ENCODE data around the gene USHBP1. TPM values are rescaled to one million over a fixed set of nuclear protein-coding genes. Genes with fewer than 3 reads are reported as not detected.

Gene USHBP1
- total and polyA plus RNA-seq, 3 donors from 2014 or later = 2.0 to 5.6 (median 2.6) TPM

DNA sequence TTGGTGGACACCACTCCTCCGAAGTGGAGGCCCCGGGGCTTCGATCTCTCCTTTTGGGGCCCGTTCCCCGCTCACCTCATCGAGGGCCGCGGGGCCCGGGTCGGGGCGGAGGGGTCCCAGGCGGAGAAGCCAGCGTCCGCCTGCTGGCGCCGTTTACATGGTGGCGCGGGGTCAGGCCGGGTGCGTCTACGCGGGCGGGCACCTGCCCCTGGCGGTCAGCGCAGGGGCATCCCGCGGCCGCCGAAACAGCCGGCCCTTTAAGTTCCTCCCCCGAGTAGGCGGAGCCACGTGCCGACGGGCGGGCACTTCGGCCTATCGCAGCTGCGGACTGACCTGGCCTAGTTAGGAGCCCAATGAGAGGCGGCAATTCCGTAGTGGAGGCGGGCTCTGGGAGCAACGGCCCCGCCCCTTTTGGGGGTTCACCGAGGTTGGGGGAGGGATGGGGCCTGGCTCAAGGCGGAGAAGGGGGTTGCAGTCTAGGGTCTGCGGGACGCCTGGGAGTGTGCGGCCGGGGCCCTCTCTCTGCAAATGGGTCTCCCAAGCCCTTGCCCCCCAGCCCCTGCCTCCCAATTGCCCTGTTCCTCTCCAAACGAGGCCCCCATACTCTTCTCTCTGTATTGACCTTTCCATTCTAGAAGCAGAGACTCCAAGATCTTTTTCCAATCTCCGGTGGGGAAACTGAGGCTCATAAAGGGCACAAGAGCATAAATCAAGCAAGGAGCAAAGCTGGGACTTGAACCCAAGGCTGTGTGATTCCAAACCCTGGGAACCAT lies 38.8 kb upstream of the USHBP1 start, which contains the start of gene ABHD8:
Gene ABHD8 (minus strand): TSS at position 259 of the 773 bp plus-strand sequence. CDS start 1,809 bp downstream, outside the sequence.
- Histone ChIP-seq H3K4me3 (peak within 1 kb of the TSS; percentile 69 to 83), H3K9me3 (no peaks in the 10 kb centered on the region), H3K4me1 (peaks cover 36% of the 10 kb centered on the region), H3K36me3 (ENCODE audit: low read depth, missing control alignments) (no peaks in the 10 kb centered on the region), H3K27ac (peak within 1 kb of the TSS; percentile 55 to 76), H3K27me3 (no peaks in the 10 kb centered on the region)
- WGBS, 2 donors = 2 to 5% methylated on average over 20 to 41 of the region's 52 CpGs
- TF ChIP-seq, protein P1, sequence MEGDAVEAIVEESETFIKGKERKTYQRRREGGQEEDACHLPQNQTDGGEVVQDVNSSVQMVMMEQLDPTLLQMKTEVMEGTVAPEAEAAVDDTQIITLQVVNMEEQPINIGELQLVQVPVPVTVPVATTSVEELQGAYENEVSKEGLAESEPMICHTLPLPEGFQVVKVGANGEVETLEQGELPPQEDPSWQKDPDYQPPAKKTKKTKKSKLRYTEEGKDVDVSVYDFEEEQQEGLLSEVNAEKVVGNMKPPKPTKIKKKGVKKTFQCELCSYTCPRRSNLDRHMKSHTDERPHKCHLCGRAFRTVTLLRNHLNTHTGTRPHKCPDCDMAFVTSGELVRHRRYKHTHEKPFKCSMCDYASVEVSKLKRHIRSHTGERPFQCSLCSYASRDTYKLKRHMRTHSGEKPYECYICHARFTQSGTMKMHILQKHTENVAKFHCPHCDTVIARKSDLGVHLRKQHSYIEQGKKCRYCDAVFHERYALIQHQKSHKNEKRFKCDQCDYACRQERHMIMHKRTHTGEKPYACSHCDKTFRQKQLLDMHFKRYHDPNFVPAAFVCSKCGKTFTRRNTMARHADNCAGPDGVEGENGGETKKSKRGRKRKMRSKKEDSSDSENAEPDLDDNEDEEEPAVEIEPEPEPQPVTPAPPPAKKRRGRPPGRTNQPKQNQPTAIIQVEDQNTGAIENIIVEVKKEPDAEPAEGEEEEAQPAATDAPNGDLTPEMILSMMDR (IDR thresholded peaks at IDR 0.05) = peak; percentile 71 to 78 (median 75)
- no peak for TF ChIP-seq POLR2A (IDR thresholded peaks at IDR 0.05)
- intact Hi-C loops (cut with DNase I; ENCODE audit: low total_unique reads) = no loop called here
- peak; percentile 97 for DNase-seq

DNA sequence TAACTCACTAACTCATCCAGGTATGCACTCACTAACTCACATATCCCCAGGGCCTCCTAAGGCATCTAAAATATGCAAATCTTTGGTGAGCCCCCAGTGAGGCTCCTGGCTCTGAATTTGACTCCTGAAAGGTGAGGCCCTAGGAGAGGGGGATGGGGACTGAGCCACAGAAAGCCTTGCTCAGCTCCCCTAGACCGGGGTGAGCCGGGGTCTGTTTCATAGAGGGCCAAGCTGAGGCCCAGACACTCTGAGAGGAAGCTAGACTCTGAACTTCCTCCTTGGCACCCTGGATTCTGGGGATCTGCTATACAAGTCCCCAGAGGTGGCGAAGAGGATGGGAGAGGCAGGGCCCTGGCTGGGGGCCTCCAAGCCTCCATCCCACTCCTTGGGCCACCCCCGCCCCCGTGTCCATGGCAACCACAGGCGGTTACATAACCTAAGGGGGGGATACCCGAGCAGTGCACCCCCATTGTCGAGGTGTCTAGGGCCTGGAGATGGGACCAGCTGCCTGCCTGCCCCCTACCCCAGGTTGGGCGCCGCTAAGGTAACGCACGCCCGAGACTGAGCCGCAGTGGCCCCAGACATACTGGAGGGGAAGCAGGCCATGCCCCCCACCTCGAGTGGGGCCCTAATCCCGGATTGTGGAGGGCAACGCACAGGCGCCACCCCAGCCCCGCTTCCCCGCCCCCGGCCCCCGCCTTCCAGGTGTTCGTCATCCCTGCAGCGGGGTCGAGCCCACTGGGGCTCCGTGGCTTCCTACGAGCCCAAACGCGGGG lies 38.0 kb upstream of the USHBP1 start:
- TF ChIP-seq POLR2A (IDR thresholded peaks at IDR 0.05) = no peak
- TF ChIP-seq, protein P1 (IDR thresholded peaks at IDR 0.05) = no peak
- H3K27me3 ChIP-seq = no peaks in the 10 kb centered on the region
- H3K4me1 ChIP-seq = peaks cover 36% of the 10 kb centered on the region
- intact Hi-C loops (cut with DNase I; ENCODE audit: low total_unique reads) = no loop called here
- H3K27ac ChIP-seq = peak overlapping the region; percentile 55 to 76
- DNase-seq = no peak
- peak overlapping the region; percentile 69 to 83 for H3K4me3 ChIP-seq
- no peaks in the 10 kb centered on the region for H3K9me3 ChIP-seq
- 6% methylated on average over 28 of the region's 29 CpGs; no CpG with 5 or more reads in 1 of the 2 donors for WGBS, 2 donors
- H3K36me3 ChIP-seq (ENCODE audit: low read depth, missing control alignments) = no peaks in the 10 kb centered on the region

DNA sequence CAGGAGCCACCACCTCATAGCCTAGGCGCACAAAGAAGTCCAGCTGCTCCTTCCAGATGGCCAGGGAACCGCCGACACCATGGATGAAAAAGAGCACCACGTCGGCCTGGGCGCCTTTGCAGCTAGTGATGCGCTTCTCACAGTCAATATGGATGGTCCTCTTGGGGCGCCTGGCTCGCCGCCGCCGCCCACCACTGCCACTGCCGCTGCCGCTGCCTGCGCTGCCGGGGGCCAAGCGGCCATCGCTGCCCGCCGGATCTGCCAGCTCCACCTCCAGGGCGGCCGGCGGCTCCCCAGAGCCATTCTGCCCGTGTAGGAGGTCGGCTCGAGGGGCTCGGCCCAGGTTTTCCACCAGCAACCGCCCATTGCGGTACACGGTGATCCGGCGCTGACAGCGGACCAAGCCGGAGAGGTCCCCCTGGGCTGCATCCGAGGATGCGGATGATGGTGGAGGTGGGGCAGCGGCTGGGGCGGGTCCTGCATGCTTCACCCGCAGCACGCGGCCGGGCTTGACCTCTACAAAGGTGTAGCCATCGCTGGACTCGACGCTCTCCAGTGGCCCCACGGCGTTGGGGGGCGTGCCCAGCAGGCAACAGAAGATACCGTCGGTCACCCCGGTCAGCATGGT lies 36.6 kb upstream of the USHBP1 start:
- DNase-seq = no peak
- intact Hi-C loops (cut with DNase I; ENCODE audit: low total_unique reads) = no loop called here
- no peaks in the 10 kb centered on the region for H3K9me3 ChIP-seq
- H3K4me3 ChIP-seq = no peak overlapping the region
- H3K36me3 ChIP-seq (ENCODE audit: low read depth, missing control alignments) = no peaks in the 10 kb centered on the region
- no peak overlapping the region for H3K27ac ChIP-seq
- no peaks in the 10 kb centered on the region for H3K27me3 ChIP-seq
- TF ChIP-seq POLR2A (IDR thresholded peaks at IDR 0.05) = no peak
- TF ChIP-seq, protein P1 (IDR thresholded peaks at IDR 0.05) = no peak
- WGBS, 2 donors = 66 to 81% methylated on average over 22 to 46 of the region's 51 CpGs
- peaks cover 26% of the 10 kb centered on the region for H3K4me1 ChIP-seq

DNA sequence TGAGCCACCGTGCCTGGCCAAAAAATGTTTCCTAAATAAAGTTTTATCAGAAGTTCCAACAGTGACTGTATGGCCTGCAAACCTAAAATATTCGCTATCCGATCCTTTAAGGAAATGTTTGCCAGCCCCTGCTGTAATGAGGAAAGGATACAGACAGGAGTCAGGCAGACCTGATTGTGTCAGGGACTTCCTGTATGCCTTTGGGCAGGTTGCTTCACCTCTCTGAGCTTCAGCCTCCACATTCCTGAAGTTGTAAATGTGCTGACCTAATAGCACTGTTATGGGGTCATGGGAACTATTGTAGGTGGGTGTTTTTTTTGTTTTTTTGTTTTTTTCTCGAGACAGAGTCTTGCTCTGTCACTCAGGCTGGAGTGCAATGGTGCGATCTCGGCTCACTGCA lies 32.4 kb upstream of the USHBP1 start:
- H3K36me3 ChIP-seq (ENCODE audit: low read depth, missing control alignments) = no peaks in the 10 kb centered on the region
- 93 to 94% methylated on average over 6 of the region's 6 CpGs for WGBS, 2 donors
- no peak overlapping the region for H3K27ac ChIP-seq
- H3K4me1 ChIP-seq = peaks cover 4% of the 10 kb centered on the region
- no peaks in the 10 kb centered on the region for H3K27me3 ChIP-seq
- no peak overlapping the region for H3K4me3 ChIP-seq
- no peak for DNase-seq
- intact Hi-C loops (cut with DNase I; ENCODE audit: low total_unique reads) = no loop called here
- H3K9me3 ChIP-seq = no peaks in the 10 kb centered on the region
- TF ChIP-seq POLR2A (IDR thresholded peaks at IDR 0.05) = no peak
- TF ChIP-seq, protein P1 (IDR thresholded peaks at IDR 0.05) = no peak

Measured in testis (tissue), 3 donors.